WTC11 (cell line): Measurements from ENCODE around the gene PCSK7.

Experiments
- CTCF ChIP-seq: fragments of 200-600 bp; IDR thresholded peaks from 2 replicates; pipeline ENCODE4 v1.8.0; 2022; ENCODE audit warnings: antibody characterized with exemption
- ETV6 ChIP-seq: sonication (generic); formaldehyde crosslinking; IDR thresholded peaks from 2 replicates; pipeline ENCODE4 v1.8.1; 2022; ENCODE audit warnings: mild to moderate bottlenecking, missing genetic modification reagents
- GRHL2 ChIP-seq: fragments of 250-450 bp; sonication (Bioruptor Pico); IDR thresholded peaks from 2 replicates; pipeline ENCODE4 v1.8.0; 2022; ENCODE audit warnings: mild to moderate bottlenecking, moderate library complexity; ENCODE audit not compliant: insufficient replicate concordance, severe bottlenecking
- GTF2I ChIP-seq: fragments of 250-450 bp; sonication (Bioruptor Pico); conservative IDR thresholded peaks from 2 replicates; pipeline ENCODE4 v1.4.0; 2021; ENCODE audit warnings: mild to moderate bottlenecking
- KAT7 ChIP-seq: sonication (generic); formaldehyde crosslinking; IDR thresholded peaks from 2 replicates; pipeline ENCODE4 v1.8.1; 2023; ENCODE audit warnings: missing genetic modification reagents, mild to moderate bottlenecking, borderline replicate concordance
- ZNF416 ChIP-seq: fragments of 250-450 bp; sonication (Bioruptor Pico); IDR thresholded peaks from 2 replicates; pipeline ENCODE4 v1.9.0; 2021; ENCODE audit warnings: mild to moderate bottlenecking, inconsistent platforms
- ZNF425 ChIP-seq: fragments of 250-450 bp; sonication (Bioruptor Pico); conservative IDR thresholded peaks from 2 replicates; pipeline ENCODE4 v1.9.0; 2021; ENCODE audit warnings: mild to moderate bottlenecking

GRCh38 chr11:117269856-117270255, 38.0 kb upstream of the PCSK7 start:
- TF ChIP-seq CTCF (no peak), ETV6 (no peak), ZNF416 (CRISPR knock-in tag) (no peak), KAT7 (CRISPR knock-in tag) (no peak), GRHL2 (CRISPR knock-in tag) (no peak), ZNF425 (CRISPR knock-in tag) (no peak), GTF2I (CRISPR knock-in tag) (no peak)
